H9 (cell line): ENCODE data around the gene TENM4. TPM values are rescaled to one million over a fixed set of nuclear protein-coding genes. Genes with fewer than 3 reads are reported as not detected.

ENCODE experiments used
- DNase-seq: peaks from one replicate; pipeline ENCODE4 v3.0.0-alpha.2; 2017
- H2AFZ ChIP-seq: one replicate; pipeline ENCODE4 v1.6.1; 2013; ENCODE audit warnings: mild to moderate bottlenecking, low read length, control low read depth, moderate library complexity
- H2AK5ac ChIP-seq: 2 replicates; pipeline ENCODE4 v1.6.1; 2013; ENCODE audit warnings: low read length, control low read depth, mixed read lengths; ENCODE audit not compliant: insufficient read length
- H2BK120ac ChIP-seq: one replicate; pipeline ENCODE4 v1.6.1; 2013; ENCODE audit warnings: low read depth, mild to moderate bottlenecking, low read length, control low read depth, inconsistent platforms; ENCODE audit not compliant: poor library complexity, severe bottlenecking
- H2BK12ac ChIP-seq: 2 replicates; pipeline ENCODE4 v1.6.1; 2013; ENCODE audit warnings: low read length, control low read depth, mixed read lengths, low read depth; ENCODE audit not compliant: insufficient read length
- H2BK15ac ChIP-seq: 2 replicates; pipeline ENCODE4 v1.6.1; 2013; ENCODE audit warnings: low read depth, low read length, control low read depth
- H2BK20ac ChIP-seq: one replicate; pipeline ENCODE4 v1.6.1; 2013; ENCODE audit warnings: low read depth, mild to moderate bottlenecking, low read length, control low read depth, inconsistent platforms; ENCODE audit not compliant: poor library complexity, severe bottlenecking
- H2BK5ac ChIP-seq: 2 replicates; pipeline ENCODE4 v1.6.1; 2013; ENCODE audit warnings: low read length, control low read depth, mixed read lengths; ENCODE audit not compliant: insufficient read length
- H3K14ac ChIP-seq: 2 replicates; pipeline ENCODE4 v1.6.1; 2013; ENCODE audit warnings: low read length, control low read depth; ENCODE audit not compliant: insufficient read depth
- H3K18ac ChIP-seq: 2 replicates; pipeline ENCODE4 v1.6.1; 2013; ENCODE audit warnings: low read depth, mild to moderate bottlenecking, mixed read lengths, low read length, control low read depth; ENCODE audit not compliant: insufficient read length
- H3K23ac ChIP-seq: 2 replicates; pipeline ENCODE4 v1.6.1; 2013; ENCODE audit warnings: low read length, control low read depth, mixed read lengths, low read depth; ENCODE audit not compliant: insufficient read length
- H3K23me2 ChIP-seq: 2 replicates; pipeline ENCODE4 v1.6.1; 2013; ENCODE audit warnings: low read depth, mild to moderate bottlenecking, mixed read lengths, low read length, control low read depth; ENCODE audit not compliant: insufficient read length, poor library complexity, severe bottlenecking
- H3K27ac ChIP-seq: 2 replicates; pipeline ENCODE4 v1.5.1; 2013; ENCODE audit warnings: low read length, control low read depth, mixed read lengths, low read depth; ENCODE audit not compliant: insufficient read length
- H3K27me3 ChIP-seq: 2 replicates; pipeline ENCODE4 v1.6.1; 2013; ENCODE audit warnings: low read length, control low read depth, inconsistent platforms; ENCODE audit not compliant: insufficient read depth
- H3K4ac ChIP-seq: 2 replicates; pipeline ENCODE4 v1.6.1; 2013; ENCODE audit warnings: low read depth, mild to moderate bottlenecking, control low read depth, inconsistent platforms, low read length, moderate library complexity
- H3K4me1 ChIP-seq: 2 replicates; pipeline ENCODE4 v1.6.1; 2013; ENCODE audit warnings: low read length, control low read depth, inconsistent platforms; ENCODE audit not compliant: insufficient read depth
- H3K4me2 ChIP-seq: 2 replicates; pipeline ENCODE4 v1.6.1; 2013; ENCODE audit warnings: low read length, control low read depth, mixed read lengths; ENCODE audit not compliant: insufficient read length, insufficient read depth
- H3K56ac ChIP-seq: 2 replicates; pipeline ENCODE4 v1.6.1; 2013; ENCODE audit warnings: low read depth, mild to moderate bottlenecking, mixed read lengths, low read length, control low read depth; ENCODE audit not compliant: insufficient read length
- H3K79me1 ChIP-seq: 2 replicates; pipeline ENCODE4 v1.6.1; 2013; ENCODE audit warnings: low read depth, mild to moderate bottlenecking, moderate library complexity, low read length, control low read depth, inconsistent platforms; ENCODE audit not compliant: insufficient read depth, poor library complexity, severe bottlenecking
- H3K79me2 ChIP-seq: 2 replicates; pipeline ENCODE4 v1.6.1; 2013; ENCODE audit warnings: low read length, control low read depth, inconsistent platforms; ENCODE audit not compliant: insufficient read depth
- H3K9ac ChIP-seq: 2 replicates; pipeline ENCODE4 v1.6.1; 2013; ENCODE audit warnings: low read length, control low read depth, mixed read lengths; ENCODE audit not compliant: insufficient read length; ENCODE audit errors: extremely low read depth
- H3K9me3 ChIP-seq: one replicate; pipeline ENCODE4 v1.6.1; 2013; ENCODE audit warnings: low read depth, low read length, inconsistent platforms; ENCODE audit not compliant: control insufficient read depth
- H3T11ph ChIP-seq: one replicate; pipeline ENCODE4 v1.6.1; 2013; ENCODE audit warnings: mild to moderate bottlenecking, low read length, control low read depth, inconsistent platforms
- H4K20me1 ChIP-seq: one replicate; pipeline ENCODE4 v1.6.1; 2013; ENCODE audit not compliant: control insufficient read depth, insufficient read length, insufficient read depth
- H4K5ac ChIP-seq: 2 replicates; pipeline ENCODE4 v1.6.1; 2013; ENCODE audit warnings: low read depth, mild to moderate bottlenecking, mixed read lengths, low read length, control low read depth; ENCODE audit not compliant: insufficient read length
- H4K8ac ChIP-seq: replicated peaks from 2 replicates; pipeline ENCODE4 v1.6.1; 2013; ENCODE audit warnings: low read length, control low read depth, mixed read lengths, low read depth; ENCODE audit not compliant: insufficient read length
- H4K91ac ChIP-seq: 2 replicates; pipeline ENCODE4 v1.6.1; 2013; ENCODE audit warnings: low read depth, mild to moderate bottlenecking, moderate library complexity, mixed read lengths, low read length, control low read depth; ENCODE audit not compliant: insufficient read length
- H3K27ac Mint-ChIP-seq, 3 experiments: 2 replicates in 2 of 3; 3 replicates in 1 of 3; pipeline ENCODE4 v1.8.0; 2020 to 2021; ENCODE audit warnings: mixed read lengths in 3 of 3, mild to moderate bottlenecking in 1 of 3, moderate library complexity in 1 of 3
- H3K27me3 Mint-ChIP-seq: 2 replicates; pipeline ENCODE4 v1.8.0; 2021; ENCODE audit warnings: low read depth, mild to moderate bottlenecking, moderate library complexity, mixed read lengths
- H3K36me3 Mint-ChIP-seq, 3 experiments: 2 replicates in 2 of 3; 3 replicates in 1 of 3; pipeline ENCODE4 v1.8.0; 2020 to 2021; ENCODE audit warnings: low read depth in 3 of 3, mixed read lengths in 3 of 3; ENCODE audit not compliant: insufficient read depth in 1 of 3
- H3K4me1 Mint-ChIP-seq, 2 experiments: 2 replicates each; pipeline ENCODE4 v1.8.0; 2020; ENCODE audit warnings: mixed read lengths in 2 of 2
- H3K4me3 Mint-ChIP-seq, 2 experiments: 2 replicates in 1 of 2; 3 replicates in 1 of 2; pipeline ENCODE4 v1.8.0; 2020 to 2021; ENCODE audit warnings: mild to moderate bottlenecking in 2 of 2, mixed read lengths in 2 of 2, moderate library complexity in 1 of 2
- H3K9me3 Mint-ChIP-seq, 2 experiments: 2 replicates in 1 of 2; 3 replicates in 1 of 2; pipeline ENCODE4 v1.8.0; 2020; ENCODE audit warnings: mild to moderate bottlenecking in 2 of 2, mixed read lengths in 2 of 2, moderate library complexity in 1 of 2
- CTCF ChIP-seq: fragments of 200-600 bp; sonication (generic); conservative IDR thresholded peaks from 3 replicates; pipeline ENCODE4 v1.8.0; 2021; ENCODE audit warnings: antibody characterized with exemption, mild to moderate bottlenecking
- WGBS: extraction: QIAGEN DNeasy Blood & Tissue Kit; methylation state at CpG from one replicate; pipeline ENCODE4 v1.1.7; 2013; ENCODE audit warnings: missing lambda C conversion rate, low lambda C conversion rate, mixed read lengths; ENCODE audit not compliant: insufficient read length; ENCODE audit errors: extremely low coverage; 5-methylcytosine and 5-hydroxymethylcytosine counted together
- total RNA-seq: library from RNA; stranded (reverse); gene quantifications from 2 replicates; pipeline ENCODE4 v1.2.1, GENCODE V29; 2021

Gene TENM4
- total RNA-seq, 1 experiment from 2014 or later, result 4.6 TPM

GRCh38 chr11:79311461-79311860 is 129.4 kb downstream of the TENM4 start:
- Histone ChIP-seq H4K5ac (no peak overlapping the region), H3K27ac (no peak overlapping the region), H3K9ac (no peak overlapping the region), H3K4me1 (no peaks in the 10 kb centered on the region), H2AFZ (no peak overlapping the region), H2BK5ac (no peak overlapping the region), H2BK120ac (no peak overlapping the region), H2BK20ac (no peak overlapping the region), H3K4ac (no peak overlapping the region), H3K23ac (no peak overlapping the region), H3K9me3 (no peaks in the 10 kb centered on the region), H4K20me1 (no peaks in the 10 kb centered on the region), H3T11ph (no peak overlapping the region), H2AK5ac (no peak overlapping the region), H3K79me1 (no peaks in the 10 kb centered on the region), H2BK15ac (no peak overlapping the region), H4K91ac (no peak overlapping the region), H4K8ac (no peak overlapping the region), H2BK12ac (no peak overlapping the region), H3K27me3 (no peaks in the 10 kb centered on the region), H3K14ac (no peak overlapping the region), H3K4me2 (no peak overlapping the region), H3K18ac (no peak overlapping the region), H3K79me2 (no peaks in the 10 kb centered on the region), H3K23me2 (no peaks in the 10 kb centered on the region), H3K56ac (no peak overlapping the region)
- WGBS, result no CpG with 5 or more reads among the region's 3 CpGs
- Mint-ChIP-seq H3K4me1 (peaks cover 0 to 6% of the 10 kb centered on the region in 2 experiments; a peak in 3 of 4 replicates), H3K4me3 (no peak overlapping the region), H3K9me3 (no peaks in the 10 kb centered on the region), H3K36me3 (no peaks in the 10 kb centered on the region; a peak in 1 of 7 replicates), H3K27me3 (peaks cover 2% of the 10 kb centered on the region; the same call in 1 of the 2 replicates), H3K27ac (peak overlapping the region in 1 of 3 experiments; percentile 76; a peak in 1 of 7 replicates)
- no peak for DNase-seq
- no peak for TF ChIP-seq CTCF
